Activated T-cell treated with anti-CD3 and anti-CD28 coated beads, Interleukin-2, amount 50 U/mL, for 24 hours (primary cell): ENCODE results near the gene MAP4K4.

ENCODE experiments used
- DNase-seq: peaks from one replicate; pipeline ENCODE4 v3.0.0-alpha.2; 2020
- H3K27ac Mint-ChIP-seq: 2 replicates; pipeline ENCODE4 v1.8.0; 2020; ENCODE audit warnings: mild to moderate bottlenecking, mixed read lengths
- H3K27me3 Mint-ChIP-seq: 2 replicates; pipeline ENCODE4 v1.8.0; 2020; ENCODE audit warnings: mixed read lengths
- H3K36me3 Mint-ChIP-seq: 2 replicates; pipeline ENCODE4 v1.8.0; 2020; ENCODE audit warnings: low read depth, mixed read lengths
- H3K4me1 Mint-ChIP-seq: 2 replicates; pipeline ENCODE4 v1.8.0; 2020; ENCODE audit warnings: low read depth, mixed read lengths
- H3K4me3 Mint-ChIP-seq: 2 replicates; pipeline ENCODE4 v1.8.0; 2020; ENCODE audit warnings: mild to moderate bottlenecking, moderate library complexity, mixed read lengths
- H3K9me3 Mint-ChIP-seq: 2 replicates; pipeline ENCODE4 v1.8.0; 2020; ENCODE audit warnings: mixed read lengths

MAP4K4 gene

DNA sequence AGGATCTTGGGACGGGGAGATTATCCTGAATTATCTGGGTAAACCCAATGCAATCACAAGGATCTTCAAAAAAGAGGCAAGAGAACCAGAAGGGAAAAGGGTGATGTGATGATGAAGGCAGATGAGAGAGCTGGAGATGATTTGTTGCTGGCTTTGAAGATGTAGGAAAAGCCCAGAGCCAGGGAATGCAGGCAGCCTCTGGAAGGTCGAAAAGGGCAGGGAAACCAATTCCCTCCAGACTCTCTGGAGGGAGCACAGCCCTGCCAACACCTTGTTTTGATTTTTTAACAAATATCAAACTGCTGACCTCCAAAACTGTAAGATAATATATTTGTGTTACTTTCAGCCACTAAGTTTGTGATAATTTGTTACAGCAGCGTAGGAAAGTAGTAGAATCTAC, 245.3 kb downstream of the MAP4K4 start:
- Mint-ChIP-seq H3K27ac (no peak overlapping the region), H3K27me3 (peaks cover 7% of the 10 kb centered on the region), H3K36me3 (no peaks in the 10 kb centered on the region), H3K4me1 (no peaks in the 10 kb centered on the region), H3K9me3 (peaks cover 9% of the 10 kb centered on the region), H3K4me3 (no peak overlapping the region)
- no peak for DNase-seq
